GM19238 (cell line): ENCODE data around the gene AGPAT3.

ENCODE experiments used
- DNase-seq: peaks from one replicate; pipeline ENCODE4 v3.0.0; 2011; ENCODE audit warnings: low spot score; ENCODE audit not compliant: insufficient read length

Gene AGPAT3

DNA sequence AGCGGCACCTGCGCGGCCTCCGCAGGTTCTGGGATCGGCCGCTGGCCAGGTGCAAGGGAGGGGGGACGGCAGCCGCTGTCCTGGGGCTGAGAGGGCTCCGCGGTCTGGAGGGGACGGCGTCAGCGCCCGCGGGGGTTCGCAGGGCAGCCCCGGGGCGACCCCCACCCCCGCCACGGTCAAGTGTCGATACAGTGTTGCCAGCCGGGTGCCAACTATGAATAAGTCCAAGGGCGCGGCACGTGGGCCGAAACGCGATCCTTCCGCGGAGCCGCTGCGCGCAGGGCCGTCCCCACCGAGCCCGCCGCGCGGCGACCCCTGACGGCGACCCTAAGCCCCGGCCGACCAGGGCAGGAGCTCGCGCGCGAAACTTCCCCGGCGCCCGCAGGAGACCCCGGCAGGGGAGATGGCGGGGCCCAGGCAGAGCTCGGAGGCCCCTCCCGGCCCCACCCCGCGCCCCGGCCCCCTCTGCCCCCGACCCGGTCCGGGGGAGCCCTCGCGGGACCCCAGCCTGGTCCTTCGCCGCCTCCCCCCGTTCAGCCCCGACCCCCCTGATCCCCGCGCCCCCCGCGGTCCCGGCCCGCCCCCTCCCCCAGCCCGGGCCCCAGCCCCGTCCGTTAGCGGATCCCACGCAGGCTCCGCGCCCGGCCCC, 586 bp upstream of the AGPAT3 start:
- peak; percentile 51 for DNase-seq

DNA sequence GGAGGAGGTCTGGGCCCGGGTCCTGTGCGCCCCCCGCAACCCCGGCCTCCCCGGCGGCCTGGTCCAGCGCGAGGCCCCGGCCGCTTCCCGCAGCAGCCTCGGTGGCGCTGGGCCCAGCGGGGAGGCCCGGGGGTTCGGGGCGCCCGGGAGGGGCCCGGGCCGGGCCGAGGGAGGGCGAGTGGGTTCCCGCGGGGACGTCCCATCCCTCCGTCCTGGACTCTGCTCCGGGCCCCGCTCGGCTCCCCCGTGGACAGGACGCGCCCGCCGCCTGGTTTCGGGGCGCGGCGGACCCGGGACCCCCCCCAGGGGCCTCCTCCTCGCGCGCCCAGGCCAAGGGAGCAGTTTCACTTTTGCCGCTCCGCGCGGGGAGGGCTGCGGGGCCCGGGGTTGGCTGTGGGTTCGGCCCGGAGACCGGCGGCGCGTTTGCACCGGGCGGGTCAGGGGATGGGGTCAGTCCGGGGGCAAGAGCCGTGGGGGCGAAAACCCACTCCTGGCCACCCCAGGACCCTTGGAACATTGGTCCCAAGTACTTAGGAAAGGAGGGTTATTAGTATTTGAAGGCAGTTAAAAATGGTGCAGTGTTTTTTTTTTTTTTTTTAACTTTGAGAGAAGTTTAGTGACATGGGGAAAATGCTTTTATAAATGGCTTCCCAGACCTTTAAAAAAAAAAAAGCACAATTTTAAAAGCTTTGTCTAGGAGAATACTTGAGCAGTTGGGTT, 677 bp downstream of the AGPAT3 start:
- DNase-seq: peak; percentile 76

DNA sequence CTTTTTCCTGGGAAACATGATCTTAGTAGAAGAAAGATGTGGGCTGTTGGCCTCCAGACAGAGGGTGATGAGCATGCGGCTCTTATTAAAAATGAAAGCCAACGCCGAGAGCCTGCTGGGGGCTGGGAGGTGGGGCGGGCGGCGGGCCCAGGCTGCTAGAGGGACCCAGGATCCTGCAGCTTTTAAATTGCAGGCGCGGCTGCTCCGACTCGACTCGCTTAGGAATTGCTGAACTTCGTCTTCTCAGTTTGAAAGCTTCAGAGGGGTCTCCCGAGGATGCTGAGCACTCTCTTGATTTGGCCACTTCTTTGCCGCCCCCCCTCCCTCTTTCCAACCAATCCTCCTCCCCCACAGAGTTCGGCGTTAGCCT, 1.2 kb downstream of the AGPAT3 start:
- DNase-seq: peak; percentile 61

DNA sequence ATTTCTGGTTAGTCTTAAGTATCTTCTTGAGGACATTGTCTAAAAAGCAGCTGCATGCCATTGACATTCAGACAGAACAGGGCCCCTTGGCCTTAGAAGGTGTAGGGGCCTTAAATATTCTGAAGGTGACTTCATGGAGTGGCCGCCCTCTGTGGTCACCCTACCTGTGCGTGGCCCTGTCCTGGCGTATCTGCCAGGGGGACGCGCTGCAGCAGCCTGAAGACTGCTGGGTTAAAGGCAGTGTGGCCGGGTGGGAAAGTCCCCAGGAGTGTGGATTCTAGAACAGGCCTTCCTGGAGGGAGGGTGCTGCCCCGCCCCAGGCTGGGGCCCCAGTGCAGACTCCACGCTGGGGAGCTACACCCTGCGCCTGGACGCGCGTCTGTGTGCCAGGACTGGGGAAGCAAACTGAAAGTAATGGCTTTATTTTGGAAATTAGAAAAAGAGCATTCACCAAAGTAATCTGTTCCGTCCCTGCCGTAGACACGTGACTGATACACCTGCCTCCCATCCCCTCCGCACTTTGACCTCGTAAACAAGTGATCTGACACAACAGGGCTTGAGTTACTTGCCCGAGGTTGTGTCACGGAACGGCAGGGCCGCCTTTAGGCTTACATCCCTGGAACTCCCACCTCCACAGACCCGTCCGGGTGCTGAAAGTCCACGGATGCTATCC, 1.8 kb downstream of the AGPAT3 start:
- peak; percentile 65 for DNase-seq

DNA sequence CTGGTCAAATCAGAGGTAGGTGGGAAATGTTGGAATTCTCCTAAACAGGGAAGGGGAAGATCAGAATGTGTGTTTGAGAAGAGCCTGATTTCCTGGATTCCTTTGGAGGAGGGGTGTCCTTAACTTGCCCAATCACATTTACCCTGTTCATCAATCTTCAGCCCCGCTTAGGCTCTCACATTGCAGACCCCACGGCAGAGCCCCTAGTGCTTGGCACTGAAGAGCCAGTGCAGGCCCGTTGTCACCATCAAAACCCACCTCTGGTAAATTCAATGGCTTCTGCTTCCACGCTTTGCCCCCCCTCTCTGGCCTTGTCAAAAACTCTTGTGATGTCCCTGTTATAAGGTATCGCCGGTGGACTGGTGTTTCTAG, 2.3 kb downstream of the AGPAT3 start:
- no peak for DNase-seq

DNA sequence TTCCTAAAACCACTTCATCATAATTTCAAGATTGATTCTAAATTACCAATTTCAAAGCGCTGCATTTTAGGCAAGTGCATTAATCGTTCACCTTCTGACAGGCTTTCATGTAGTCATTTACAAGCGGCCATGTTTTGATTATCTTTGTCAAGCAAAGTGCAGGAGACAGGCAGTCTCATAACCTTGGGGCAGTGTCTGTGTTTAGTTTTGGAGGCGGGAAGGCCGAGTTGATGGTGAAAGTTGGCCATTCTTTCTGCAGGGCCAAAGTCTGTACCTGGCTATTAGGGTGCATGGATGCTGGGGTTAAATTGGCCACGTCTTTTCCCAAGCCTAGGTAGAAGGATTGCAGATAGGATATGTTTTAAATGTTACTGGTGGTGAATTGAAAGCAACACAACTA, 2.9 kb downstream of the AGPAT3 start:
- no peak for DNase-seq

DNA sequence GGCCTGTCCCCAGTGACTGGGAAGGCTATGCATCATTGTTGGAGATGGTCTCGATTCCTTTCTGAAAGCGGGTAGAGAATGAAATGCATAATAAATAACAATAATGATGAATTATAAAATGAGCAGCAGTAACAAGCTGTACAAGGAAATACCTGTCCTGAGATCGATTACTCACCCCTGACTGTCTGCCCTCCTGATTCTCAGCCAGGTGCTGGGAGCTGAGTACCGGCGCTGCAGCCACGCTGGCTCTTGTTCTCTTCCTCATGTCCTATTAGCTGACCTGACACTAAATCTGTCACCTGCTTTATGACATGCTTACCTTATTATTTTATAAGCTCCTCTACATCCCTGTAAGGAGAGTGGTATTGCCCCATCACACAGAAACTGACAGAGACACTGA, 3.4 kb downstream of the AGPAT3 start:
- no peak for DNase-seq

DNA sequence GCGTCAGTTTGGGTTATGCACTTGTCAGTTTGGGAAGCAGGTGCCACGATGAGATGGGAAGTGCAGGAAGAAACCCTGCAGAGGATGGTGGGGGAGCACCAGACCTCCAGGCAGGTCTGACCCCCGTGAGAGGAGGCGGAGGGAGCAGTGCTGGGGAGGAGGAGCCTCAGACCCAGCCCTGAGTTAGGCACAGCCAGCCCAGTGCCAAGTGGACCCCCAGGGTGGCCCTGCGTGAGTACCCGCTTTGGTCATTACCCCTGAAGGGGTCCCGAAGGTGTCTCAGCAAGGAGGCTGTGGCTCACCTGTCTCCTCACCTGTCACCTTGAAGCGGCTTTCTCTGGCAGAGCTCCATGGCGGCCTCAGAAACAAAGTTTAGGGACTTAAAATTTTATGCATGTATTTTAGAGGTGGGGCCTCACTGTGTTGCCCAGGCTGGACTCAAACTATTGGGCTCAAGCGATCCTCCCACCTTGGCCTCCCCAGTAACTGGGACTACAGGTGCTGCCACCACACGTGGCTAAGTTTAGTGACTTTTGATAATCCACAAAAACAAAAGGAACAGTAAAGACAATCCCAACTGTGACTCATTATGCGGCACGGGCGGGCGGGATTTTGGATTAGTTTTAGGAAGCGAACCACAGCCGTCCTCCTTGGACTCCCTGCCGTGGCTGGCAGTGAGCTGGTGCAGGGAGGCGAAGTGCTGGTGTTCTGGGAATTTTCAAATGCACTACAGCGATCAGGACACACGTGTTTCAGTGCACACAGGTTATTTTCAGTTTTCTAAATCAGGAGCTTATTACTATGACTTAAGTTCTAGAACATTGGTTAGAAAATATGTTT, 4.7 kb downstream of the AGPAT3 start:
- no peak for DNase-seq

DNA sequence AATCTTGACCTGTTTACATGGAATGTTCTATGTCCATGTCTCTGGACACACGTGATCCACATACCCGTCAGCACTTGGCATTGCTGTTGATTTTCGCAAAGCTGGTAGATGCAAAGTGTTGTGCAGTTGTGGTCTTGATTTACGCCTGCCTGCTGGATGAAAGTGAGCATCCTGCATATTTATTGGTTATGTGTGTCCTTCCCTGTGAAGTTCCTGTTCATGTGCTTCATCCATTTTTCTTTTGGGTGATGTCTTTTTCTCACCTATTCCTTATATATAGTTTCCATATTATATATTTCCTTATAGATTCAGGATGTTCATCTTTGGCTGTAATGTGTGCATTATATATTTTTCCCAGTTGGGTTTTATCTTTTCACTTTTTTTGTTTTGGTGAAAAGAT, 6.5 kb downstream of the AGPAT3 start:
- DNase-seq: no peak

DNA sequence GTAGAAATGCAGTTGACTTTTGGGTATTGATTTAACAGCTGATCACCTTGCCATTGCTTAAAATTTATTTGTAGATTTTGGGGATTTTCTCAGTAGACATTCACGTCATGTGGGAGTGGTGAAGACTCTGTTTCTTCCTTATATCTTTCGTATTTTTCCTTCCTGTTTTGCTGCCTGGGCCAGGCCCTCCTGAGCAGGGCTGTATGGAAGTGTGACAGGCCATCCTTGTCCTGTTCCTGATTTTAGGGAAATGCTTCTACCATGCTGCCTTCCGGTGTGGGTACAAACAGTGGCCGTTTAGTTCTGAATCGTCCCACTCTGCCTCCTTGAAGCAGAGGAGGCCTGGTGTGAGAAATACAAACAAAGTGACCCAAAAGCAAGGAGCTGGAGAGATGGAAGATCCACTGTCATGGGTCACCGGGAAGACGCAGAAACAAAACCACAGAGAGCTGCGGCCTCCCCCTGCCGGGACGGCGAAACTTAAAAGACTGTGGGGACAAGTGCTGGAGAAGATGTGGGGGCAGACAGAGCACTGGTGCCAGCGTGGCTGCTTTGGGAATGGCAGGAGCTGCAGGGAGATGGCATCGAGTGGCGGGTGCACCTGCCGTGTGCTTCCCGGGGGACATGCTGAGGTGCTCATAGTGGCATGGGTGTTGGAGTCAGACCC, 7.6 kb downstream of the AGPAT3 start:
- DNase-seq: no peak

DNA sequence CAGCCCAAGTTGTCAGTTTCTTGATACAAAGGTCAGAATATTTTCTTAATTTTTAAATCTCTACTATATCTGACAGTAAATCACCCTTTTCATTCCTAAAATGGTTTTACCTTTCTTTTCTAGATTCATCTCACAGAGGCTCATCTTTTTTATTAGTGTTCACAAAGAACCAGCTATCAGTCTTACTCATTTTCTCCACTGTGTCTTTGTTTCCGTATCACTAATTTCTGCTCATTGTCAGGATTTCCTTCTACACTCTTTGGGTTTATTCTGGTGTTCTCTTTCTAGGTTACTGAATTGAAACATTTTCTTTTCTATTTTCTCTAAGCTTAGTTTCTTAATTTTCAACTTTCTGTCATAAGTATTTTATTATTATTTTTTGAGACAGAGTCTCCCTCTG, 8.7 kb downstream of the AGPAT3 start:
- DNase-seq: no peak

DNA sequence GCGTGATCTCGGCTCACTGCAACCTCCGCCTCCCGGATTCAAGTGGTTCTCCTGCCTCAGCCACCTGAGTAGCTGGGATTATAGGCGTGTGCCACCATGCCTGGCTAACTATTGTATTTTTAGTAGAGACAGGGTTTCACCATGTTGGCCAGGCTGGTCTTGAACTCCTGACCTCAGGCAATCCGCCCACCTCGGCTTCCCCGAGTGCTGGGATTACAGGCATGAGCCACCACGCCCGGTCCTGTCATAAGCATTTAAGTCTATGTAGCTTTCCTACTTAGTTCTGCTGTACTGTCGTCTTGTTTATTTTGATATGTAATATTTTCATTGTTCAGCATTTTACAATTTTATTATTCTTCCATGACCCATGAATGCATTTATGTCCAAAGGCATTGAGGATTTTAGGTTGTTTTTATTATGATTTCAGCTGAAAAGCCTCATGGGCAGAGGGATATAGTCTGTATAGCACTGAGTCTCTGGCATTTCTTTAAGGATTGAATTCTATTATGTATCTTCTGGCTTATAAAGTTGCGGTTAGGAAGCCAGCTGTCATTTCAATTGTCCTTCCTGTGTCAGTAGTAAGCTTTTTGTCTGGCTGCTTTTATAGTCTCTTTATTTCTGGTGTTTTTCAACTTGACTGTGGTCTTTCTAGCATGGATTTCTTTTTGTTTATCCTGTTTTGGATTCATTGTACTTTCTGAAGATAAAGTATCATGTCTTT, 9.2 kb downstream of the AGPAT3 start:
- DNase-seq: no peak

DNA sequence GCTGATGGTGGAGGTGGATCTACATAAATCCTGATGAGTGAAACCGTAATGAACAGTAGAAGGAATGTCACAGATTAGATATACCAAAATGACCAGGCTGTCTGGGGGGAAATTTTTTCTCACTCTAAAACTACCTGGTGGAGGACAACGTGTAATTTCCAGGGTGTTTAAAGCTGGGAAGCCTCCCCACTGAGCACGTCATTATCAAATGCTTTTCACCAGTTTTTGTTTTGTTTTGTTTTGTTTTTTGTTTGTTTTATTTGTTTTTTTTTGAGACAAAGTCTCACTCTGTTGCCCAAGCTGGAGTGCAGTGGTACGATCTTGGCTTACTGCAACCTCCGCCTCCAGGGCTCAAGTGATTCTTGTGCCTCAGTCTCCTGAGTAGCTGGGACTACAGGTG, 11.6 kb downstream of the AGPAT3 start:
- DNase-seq: no peak

DNA sequence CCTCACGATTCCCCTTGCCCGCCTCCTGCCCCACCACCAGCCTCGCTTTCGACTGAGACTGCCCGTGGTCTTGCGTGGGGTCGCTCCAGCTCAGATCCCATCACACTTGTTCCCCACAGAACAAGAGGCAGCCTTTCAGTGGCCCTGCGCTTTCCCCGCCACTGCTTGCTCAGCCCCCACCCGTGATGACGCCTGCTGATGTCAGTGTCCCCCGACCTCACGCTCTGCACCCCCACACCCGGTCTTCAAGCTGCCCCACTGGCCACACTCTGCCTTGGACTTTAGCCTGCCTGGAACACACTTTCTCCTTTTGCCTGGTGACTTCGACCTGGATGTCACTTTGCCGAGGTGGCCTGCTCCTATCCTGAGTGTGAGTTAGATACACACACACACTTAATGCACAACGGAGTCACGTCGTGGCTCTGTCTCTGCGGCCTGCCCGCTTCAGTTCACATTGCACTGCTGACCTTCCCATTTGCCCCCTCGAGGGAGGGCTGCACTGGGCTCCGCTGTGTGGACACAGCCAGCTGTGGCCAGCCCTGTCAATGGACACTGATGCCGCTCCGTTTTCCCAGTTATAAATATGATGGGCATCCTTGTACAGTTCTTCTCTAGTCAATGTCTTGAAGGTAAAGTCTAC, 13.0 kb downstream of the AGPAT3 start:
- no peak for DNase-seq

DNA sequence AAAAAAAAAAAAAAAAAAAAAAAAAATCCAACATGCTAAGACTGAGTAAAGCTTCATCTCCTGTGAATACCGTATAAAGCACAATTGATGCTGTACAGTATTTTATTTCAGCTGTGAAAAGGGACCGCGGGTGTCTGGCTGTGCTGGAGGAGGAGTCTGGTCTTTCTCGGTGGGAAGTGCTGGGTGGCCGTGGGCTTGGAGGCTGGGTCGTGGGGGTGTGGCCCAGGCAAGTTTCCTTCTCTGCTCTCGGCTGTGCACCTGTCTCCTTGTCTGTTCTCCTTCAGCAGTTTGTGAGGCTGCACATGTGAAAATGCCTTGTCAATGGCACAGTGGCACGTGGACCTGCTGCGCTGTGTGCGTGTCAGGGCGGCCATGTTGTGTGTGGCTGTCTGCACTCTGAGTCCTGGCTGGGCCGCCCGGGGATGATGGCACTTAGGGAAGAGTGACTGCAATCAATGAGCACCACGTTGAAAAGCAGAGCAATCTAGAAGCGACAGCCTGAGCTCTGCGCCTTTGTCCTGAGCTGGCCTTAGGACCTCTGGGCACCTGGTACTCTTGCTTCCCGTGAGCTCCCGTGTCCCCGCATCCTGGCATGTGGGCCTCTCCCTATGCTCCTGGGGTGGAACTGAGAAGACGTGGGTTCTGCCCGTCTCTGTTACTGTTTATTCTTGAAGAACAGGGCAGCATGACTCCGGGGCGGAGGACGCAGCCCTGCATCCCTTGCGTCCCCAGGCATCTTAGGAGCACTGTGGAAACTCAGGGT, 14.5 kb downstream of the AGPAT3 start:
- DNase-seq: no peak

DNA sequence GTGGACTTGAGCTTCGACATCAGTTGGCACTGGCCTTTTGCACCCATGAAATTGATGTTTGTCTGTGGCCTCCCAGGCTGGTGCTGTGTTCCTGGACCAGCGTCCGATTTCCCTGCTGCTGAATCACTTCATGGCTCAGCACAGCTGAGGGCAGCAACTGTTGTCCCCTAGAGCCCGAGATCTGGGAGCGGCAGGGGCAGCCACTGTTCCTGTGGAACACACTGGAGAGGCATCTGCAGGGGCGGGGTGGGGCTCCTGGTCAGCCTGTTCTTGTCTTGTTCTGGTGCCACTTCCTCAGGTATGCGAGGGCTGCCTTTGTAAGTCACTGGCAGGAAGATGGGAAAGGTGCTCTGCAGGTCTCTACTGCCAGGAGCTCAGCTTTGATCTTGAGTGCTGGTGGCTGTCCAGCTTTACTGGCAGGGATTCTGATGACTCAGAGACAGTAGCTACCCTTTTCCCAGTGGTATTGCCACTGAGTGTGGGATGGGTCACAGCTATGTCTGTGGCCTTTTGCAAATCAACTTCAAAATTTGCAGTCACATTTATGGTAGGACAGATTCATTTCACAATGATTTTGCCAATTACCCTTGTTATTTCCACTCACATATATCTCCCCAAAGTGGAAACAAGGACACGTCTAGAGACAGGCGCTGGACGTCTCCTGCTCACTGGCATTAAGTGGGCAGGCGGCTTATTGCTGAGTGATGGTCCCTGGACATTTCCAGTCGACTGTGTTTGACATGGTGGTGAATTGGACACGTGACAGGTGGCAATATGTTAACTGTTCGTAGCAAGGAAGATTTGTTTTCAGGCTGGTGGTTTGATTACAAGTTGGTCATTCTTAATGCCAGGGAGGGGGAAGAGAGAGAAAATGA, 15.3 kb downstream of the AGPAT3 start:
- DNase-seq: no peak

DNA sequence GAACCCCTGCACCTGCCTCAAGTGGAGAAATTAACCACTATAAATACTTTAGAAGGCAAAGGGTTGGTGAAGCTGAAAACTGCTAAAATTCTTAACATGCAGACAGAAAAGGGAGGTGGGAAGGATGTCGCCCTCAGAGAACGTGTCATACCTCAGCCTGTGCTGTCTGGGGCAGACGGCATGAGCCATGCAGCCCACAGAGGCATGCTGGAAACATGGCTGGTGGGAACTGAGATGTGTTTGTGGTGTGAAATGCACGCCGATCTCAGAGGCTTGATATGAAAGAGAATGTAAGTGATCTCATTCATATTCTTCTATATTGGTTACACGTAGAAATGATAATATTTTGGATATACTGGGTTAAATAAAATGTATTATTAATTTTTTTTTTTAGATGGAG, 16.3 kb downstream of the AGPAT3 start:
- no peak for DNase-seq

DNA sequence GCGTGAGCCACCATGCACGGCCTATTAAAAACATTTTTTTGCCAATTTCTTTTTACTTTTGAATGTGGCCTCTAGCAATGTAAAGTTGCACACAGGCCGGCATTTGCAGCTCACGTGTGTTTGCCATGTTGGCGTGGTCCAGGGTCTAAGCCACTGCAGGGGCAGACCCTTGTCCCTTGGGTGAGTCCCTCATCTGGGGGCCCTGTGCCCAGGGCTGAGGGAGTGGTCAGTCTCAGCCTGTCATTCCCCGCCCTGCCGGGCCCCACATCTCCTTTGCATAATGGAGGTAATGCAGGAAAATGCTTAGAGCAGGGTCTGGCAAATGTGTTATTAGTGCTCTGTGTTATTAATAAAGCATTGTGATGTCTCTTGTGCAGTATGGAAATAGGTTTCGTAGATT, 16.9 kb downstream of the AGPAT3 start:
- no peak for DNase-seq
